C4-2B (cell line): ENCODE measurements around the gene TRIM25.

Experiments used
- H3K27ac ChIP-seq: fragments of 450-650 bp; 2 replicates; pipeline ENCODE4 v1.5.1; 2017
- ZFX ChIP-seq: fragments of 450-650 bp; IDR thresholded peaks from 2 replicates; pipeline ENCODE4 v1.6.1; 2017
- TF ChIP-seq, protein P1 (sequence below): fragments of 450-650 bp; conservative IDR thresholded peaks from 2 replicates; pipeline ENCODE4 v1.5.1; 2017; ENCODE audit warnings: mild to moderate bottlenecking

The TRIM25 gene

DNA sequence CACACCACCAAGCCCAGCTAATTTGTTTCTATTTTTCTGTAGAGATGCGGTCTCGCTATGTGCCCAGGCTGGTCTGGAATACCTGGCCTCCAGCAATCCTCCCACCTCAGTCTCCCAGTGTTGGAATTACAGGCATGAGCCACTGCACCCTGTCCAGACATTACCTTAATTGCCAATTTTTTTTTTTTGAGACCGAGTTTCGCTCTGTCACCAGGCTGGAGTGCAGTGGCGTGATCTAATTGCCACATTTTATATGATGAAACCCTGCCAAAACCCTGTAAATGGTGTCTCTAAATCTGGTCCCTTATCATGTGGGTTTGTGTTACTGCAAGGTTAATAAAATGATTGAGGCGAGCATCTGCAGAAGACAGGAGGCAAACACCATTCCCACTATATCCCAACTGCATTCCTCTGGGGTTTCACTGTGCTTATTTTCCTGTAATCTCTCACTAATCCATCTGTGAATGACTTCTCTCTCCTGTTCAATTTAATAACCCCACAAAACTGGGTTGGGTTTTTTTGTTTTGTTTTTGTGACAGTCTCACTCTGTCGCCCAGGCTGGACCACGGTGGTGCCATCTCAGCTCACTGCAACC is 19.4 kb upstream of the TRIM25 start:
- H3K27ac ChIP-seq: no peak overlapping the region
- TF ChIP-seq ZFX: no peak
- TF ChIP-seq, protein P1, sequence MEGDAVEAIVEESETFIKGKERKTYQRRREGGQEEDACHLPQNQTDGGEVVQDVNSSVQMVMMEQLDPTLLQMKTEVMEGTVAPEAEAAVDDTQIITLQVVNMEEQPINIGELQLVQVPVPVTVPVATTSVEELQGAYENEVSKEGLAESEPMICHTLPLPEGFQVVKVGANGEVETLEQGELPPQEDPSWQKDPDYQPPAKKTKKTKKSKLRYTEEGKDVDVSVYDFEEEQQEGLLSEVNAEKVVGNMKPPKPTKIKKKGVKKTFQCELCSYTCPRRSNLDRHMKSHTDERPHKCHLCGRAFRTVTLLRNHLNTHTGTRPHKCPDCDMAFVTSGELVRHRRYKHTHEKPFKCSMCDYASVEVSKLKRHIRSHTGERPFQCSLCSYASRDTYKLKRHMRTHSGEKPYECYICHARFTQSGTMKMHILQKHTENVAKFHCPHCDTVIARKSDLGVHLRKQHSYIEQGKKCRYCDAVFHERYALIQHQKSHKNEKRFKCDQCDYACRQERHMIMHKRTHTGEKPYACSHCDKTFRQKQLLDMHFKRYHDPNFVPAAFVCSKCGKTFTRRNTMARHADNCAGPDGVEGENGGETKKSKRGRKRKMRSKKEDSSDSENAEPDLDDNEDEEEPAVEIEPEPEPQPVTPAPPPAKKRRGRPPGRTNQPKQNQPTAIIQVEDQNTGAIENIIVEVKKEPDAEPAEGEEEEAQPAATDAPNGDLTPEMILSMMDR: no peak

DNA sequence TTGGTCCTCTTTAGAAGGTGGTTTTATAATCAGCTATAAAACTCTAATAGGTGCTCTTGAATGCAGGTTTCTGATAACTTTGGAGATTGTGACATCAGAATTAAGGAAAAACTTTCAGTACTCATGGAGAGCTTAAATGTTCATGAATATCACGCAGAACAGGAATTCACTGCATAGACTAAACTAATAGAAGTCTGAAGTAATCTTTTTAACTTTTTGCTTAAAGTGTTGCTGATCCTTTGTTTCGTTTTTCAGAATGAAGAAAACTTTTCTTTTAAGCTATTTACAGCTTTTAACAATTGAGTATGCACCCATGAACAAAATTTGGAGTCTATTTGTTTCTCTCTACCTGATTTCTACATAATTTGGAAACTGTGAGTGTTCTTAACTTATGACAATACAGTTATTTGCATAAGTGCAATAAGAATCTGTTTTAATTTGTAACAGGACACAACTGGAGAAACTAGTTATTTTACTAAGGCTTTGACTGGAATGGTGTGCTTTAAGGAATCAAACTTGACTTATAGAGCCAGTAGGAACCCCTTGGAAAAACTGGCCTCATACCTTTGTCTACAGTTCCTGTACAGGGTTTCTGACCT is 17.0 kb upstream of the TRIM25 start:
- TF ChIP-seq ZFX: no peak
- TF ChIP-seq, protein P1: no peak
- no peak overlapping the region for H3K27ac ChIP-seq

DNA sequence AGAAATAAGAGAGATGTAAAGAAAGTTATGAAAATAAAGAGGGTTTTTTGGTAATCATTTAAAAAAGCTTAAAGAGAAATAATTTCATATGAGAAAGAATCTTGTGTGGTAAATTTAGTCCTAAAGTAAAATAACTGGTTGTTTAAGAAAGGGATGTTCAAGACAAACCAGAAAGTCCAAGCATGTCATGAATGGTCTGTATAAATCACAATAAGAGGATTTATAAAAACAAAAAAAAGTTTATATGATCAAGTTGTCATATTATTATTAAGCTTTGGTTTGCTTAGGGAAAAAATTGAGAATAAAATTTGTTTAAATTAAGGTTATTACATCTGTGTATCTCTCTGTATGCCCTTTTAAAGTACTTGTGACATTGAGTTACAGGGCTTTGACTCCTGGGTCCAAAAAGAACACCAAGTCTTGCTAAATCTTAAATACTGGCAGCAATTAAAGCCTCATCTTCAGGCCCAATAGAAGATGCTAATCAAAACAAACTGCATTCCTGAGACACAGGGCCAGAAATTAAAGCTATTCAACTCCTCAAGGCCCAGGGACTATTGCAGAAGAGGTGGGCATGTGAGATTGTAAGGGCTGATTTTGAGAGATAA is 15.6 kb upstream of the TRIM25 start:
- no peak for TF ChIP-seq ZFX
- TF ChIP-seq, protein P1: no peak
- H3K27ac ChIP-seq: no peak overlapping the region

DNA sequence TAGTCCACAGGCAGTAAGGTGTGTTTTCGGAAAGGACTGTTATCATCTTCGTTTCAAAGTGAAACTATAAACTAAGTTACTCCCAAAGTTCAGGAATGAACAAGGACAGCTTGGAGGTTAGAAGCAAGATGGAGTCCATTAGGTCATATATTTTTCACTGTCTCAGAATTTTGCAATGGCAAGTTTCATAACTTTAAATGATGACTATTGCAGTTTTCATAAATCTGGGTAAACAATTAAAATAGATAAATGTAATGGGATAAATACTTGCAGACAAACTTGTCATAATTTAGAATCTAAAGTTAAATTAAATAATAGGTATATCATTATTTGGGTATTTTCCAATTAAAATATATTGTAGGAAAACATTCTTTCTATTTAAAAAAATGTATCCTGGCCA is 14.7 kb upstream of the TRIM25 start:
- no peak overlapping the region for H3K27ac ChIP-seq
- TF ChIP-seq, protein P1: no peak
- no peak for TF ChIP-seq ZFX

DNA sequence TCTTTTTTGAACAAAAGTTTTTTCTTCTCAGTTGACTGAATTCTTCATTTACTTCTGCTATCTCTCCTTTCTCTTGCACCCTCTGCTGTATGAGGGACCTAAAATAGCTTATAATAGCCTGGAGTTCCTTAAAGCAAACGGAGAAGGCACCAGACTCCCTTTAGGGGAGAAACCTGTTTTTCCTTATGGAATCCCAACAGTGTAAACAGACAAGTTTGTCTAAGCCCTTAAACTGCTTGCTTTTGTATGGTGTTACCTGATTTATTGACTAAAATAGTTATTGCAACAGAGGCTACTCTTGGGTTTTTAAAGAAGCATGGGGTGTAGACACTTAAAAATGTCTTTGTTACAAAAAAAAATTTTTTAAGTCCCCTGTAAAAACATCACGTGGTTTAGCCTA is 12.9 kb upstream of the TRIM25 start:
- H3K27ac ChIP-seq: no peak overlapping the region
- TF ChIP-seq, protein P1: peak; percentile 21
- no peak for TF ChIP-seq ZFX

DNA sequence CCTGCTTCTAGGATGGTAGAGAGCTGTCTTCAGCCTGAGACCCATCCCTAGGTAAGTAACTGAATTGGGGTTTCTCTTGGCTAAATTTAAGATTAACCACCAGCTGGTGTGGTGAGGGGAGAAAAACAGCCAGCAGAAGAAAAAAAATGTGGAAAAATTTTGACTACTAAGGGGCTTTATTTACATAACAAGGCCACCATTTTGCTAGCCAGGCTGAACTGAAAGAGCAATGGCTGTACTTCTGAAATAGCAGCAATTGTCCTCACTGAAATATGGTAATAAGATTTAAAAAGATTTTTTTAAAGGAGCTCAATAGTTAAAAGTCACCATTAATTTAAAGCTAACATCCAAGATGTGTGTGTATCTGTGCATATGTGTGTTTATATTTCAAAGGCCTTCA is 12.4 kb upstream of the TRIM25 start:
- H3K27ac ChIP-seq: no peak overlapping the region
- TF ChIP-seq ZFX: no peak
- TF ChIP-seq, protein P1: no peak

DNA sequence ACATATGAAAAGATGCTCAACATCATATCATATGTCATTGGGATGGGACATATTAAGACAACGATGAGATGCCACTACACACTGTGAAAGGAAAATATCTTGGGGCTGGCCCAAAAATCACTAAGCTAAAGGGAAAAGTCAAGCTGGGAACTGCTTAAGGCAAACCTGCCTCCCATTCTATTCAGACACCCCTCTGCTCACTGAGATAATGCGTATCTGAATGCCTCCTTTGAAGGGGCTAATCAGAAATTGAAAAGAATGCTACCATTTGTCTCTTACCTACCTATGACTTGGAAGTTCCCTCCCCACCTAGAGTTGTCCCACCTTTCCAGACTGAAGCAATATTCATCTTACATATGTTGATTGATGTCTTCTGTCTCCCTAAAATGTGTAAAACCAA is 11.2 kb upstream of the TRIM25 start:
- no peak overlapping the region for H3K27ac ChIP-seq
- TF ChIP-seq ZFX: no peak

DNA sequence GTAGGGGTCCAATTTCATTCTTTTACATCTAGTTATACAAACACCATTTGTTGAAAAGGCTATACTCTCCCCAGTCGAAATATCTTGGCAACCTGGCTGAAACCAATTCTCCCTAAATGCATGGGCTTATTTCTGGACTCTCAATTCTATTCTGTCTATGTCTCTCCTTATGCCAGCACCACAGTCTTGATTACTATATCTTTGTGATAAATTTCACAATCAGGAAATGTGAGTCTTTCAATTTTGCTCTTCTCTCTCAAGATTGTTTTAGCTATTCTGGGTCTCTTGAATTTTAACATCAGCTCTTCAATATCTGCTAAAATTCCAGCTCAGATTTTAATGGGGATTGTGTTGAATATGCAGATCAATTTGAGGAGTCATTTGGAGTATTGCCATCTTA is 5.9 kb upstream of the TRIM25 start:
- TF ChIP-seq, protein P1: no peak
- no peak for TF ChIP-seq ZFX

More for the DNA sequence above, 5.9 kb upstream of the TRIM25 start:
- no peak overlapping the region for H3K27ac ChIP-seq
